CD14-positive monocyte (primary cell): Measurements from ENCODE around the gene SPANXN5. TPM values are rescaled to one million over a fixed set of nuclear protein-coding genes. Genes with fewer than 3 reads are reported as not detected.
"Not testable (repeated sequence)": the region's sequence is repeated elsewhere in the genome, so short reads cannot be mapped to it uniquely, and the experiment has no call there.

Experiments used
- DNase-seq, 3 donors: peaks; one replicate each; pipeline ENCODE4 v3.0.0-alpha.2; 2011 to 2022
- H2AFZ ChIP-seq: 2 replicates; pipeline ENCODE4 v1.6.0; 2012; ENCODE audit warnings: mild to moderate bottlenecking, low read depth, low read length, inconsistent platforms; ENCODE audit not compliant: insufficient read depth, poor library complexity, severe bottlenecking
- H3K27ac ChIP-seq, 2 donors: 1 replicate in 1 of 2; 2 replicates in 1 of 2; pipeline ENCODE4 v1.5.1; 2012 to 2013; ENCODE audit warnings: low read length in 2 of 2, control low read depth in 1 of 2, inconsistent platforms in 1 of 2, low read depth in 1 of 2, mild to moderate bottlenecking in 1 of 2
- H3K27me3 ChIP-seq, 2 donors: one replicate each; pipeline versions ENCODE4 v1.6.0 to v1.6.1; 2011 to 2013; ENCODE audit warnings: low read length in 2 of 2; ENCODE audit not compliant: control insufficient read depth in 2 of 2, insufficient read depth in 2 of 2
- H3K36me3 ChIP-seq, 2 donors: replicated peaks in 1 of 2; 1 replicate in 1 of 2; 2 replicates in 1 of 2; pipeline versions ENCODE4 v1.5.1 to v1.6.1; 2012 to 2013; ENCODE audit warnings: low read length in 2 of 2, control low read depth in 1 of 2, inconsistent platforms in 1 of 2, mild to moderate bottlenecking in 1 of 2; ENCODE audit not compliant: insufficient read depth in 2 of 2, control insufficient read depth in 1 of 2
- H3K4me1 ChIP-seq, 2 donors: 1 replicate in 1 of 2; 2 replicates in 1 of 2; pipeline versions ENCODE4 v1.5.1 to v1.6.1; 2012 to 2013; ENCODE audit warnings: low read length in 2 of 2, control low read depth in 1 of 2, inconsistent platforms in 1 of 2, mild to moderate bottlenecking in 1 of 2, moderate library complexity in 1 of 2; ENCODE audit not compliant: insufficient read depth in 2 of 2, control insufficient read depth in 1 of 2
- H3K4me2 ChIP-seq: replicated peaks from 2 replicates; pipeline ENCODE3; 2012; ENCODE audit warnings: low read length, moderate library complexity, mild to moderate bottlenecking; ENCODE audit not compliant: poor library complexity, severe bottlenecking; ENCODE audit errors: extremely low read depth
- H3K4me3 ChIP-seq, 3 experiments: fragments of 200-600 bp in 1 of 3; sonication (generic) in 1 of 3; replicated peaks in 1 of 3; 1 replicate in 2 of 3; 2 replicates in 1 of 3; pipeline ENCODE4 v1.5.1; 2011 to 2013; ENCODE audit warnings: low read length in 3 of 3, mild to moderate bottlenecking in 3 of 3, control low read depth in 2 of 3, low read depth in 2 of 3, inconsistent platforms in 1 of 3, moderate library complexity in 1 of 3
- H3K79me2 ChIP-seq: 2 replicates; pipeline ENCODE4 v1.6.0; 2012; ENCODE audit warnings: mild to moderate bottlenecking, control low read depth, inconsistent platforms, low read length, moderate library complexity; ENCODE audit not compliant: insufficient read depth
- H3K9ac ChIP-seq: 2 replicates; pipeline ENCODE4 v1.6.0; 2017; ENCODE audit warnings: low read length, mild to moderate bottlenecking; ENCODE audit not compliant: insufficient read depth, poor library complexity, severe bottlenecking
- H3K9me3 ChIP-seq, 2 donors: replicated peaks in 1 of 2; 1 replicate in 1 of 2; 2 replicates in 1 of 2; pipeline versions ENCODE4 v1.5.1 to v1.6.1; 2012 to 2013; ENCODE audit warnings: low read length in 2 of 2, control low read depth in 1 of 2; ENCODE audit not compliant: control insufficient read depth in 1 of 2, insufficient read depth in 1 of 2
- H4K20me1 ChIP-seq: 2 replicates; pipeline ENCODE4 v1.6.0; 2012; ENCODE audit warnings: mild to moderate bottlenecking, low read length, control low read depth, moderate library complexity; ENCODE audit not compliant: insufficient read depth
- H3K27ac Mint-ChIP-seq, 7 donors: one replicate each; pipeline ENCODE4 v1.8.0; 2020; ENCODE audit warnings: mild to moderate bottlenecking in 7 of 7, mixed read lengths in 7 of 7, moderate library complexity in 6 of 7, inconsistent platforms in 2 of 7
- H3K27me3 Mint-ChIP-seq, 3 donors: one replicate each; pipeline ENCODE4 v1.8.0; 2021 to 2022; ENCODE audit warnings: low read depth in 3 of 3, mild to moderate bottlenecking in 3 of 3, mixed read lengths in 3 of 3, moderate library complexity in 3 of 3, inconsistent platforms in 1 of 3
- H3K36me3 Mint-ChIP-seq, 2 donors: one replicate each; pipeline ENCODE4 v1.8.0; 2020; ENCODE audit warnings: mixed read lengths in 2 of 2, inconsistent platforms in 1 of 2, mild to moderate bottlenecking in 1 of 2
- H3K4me1 Mint-ChIP-seq: one replicate; pipeline ENCODE4 v1.8.0; 2020; ENCODE audit warnings: mild to moderate bottlenecking, mixed read lengths
- H3K4me3 Mint-ChIP-seq, 2 donors: one replicate each; pipeline ENCODE4 v1.8.0; 2020; ENCODE audit warnings: mild to moderate bottlenecking in 2 of 2, mixed read lengths in 2 of 2, moderate library complexity in 1 of 2
- H3K9me3 Mint-ChIP-seq, 7 donors: one replicate each; pipeline ENCODE4 v1.8.0; 2020 to 2022; ENCODE audit warnings: mixed read lengths in 7 of 7, mild to moderate bottlenecking in 6 of 7, moderate library complexity in 6 of 7, inconsistent platforms in 2 of 7
- WGBS: methylation state at CpG from one replicate; pipeline ENCODE4 v1.1.5; 2013; ENCODE audit warnings: missing lambda C conversion rate; ENCODE audit not compliant: insufficient coverage; 5-methylcytosine and 5-hydroxymethylcytosine counted together
- intact Hi-C, 2 donors: fragments of 100-400 bp; cut with micrococcal nuclease; formaldehyde crosslinking; loops; one replicate each; pipeline versions ENCODE4 v1.15.0 to v1.15.1; 2023
- polyA minus RNA-seq: library from RNA; depleted of rRNA, polyadenylated mRNA; stranded (reverse); fragments of >200 nt; gene quantifications from 2 replicates; pipeline ENCODE4 v1.2.3, GENCODE V29; 2012
- polyA plus RNA-seq, 3 donors: library from polyadenylated mRNA; depleted of rRNA in 1 of 3; unstranded in 2 of 3; stranded (reverse) in 1 of 3; fragments of 300-500 nt in 2 of 3; fragments of >200 nt in 1 of 3; fragmentation: Illumina TruSeq in 2 of 3; gene quantifications; 1 replicate in 2 of 3; 2 replicates in 1 of 3; pipeline ENCODE4 v1.2.3, GENCODE V29; 2012 to 2021
- total RNA-seq, 12 experiments: library from RNA in 1 of 12; stranded (reverse) in 1 of 12; fragments of 120-200 nt in 1 of 12; gene quantifications; one replicate each; pipeline ENCODE4 v1.2.4 and lab custom pipeline; 2013 to 2026; ENCODE audit warnings: mixed read lengths in 6 of 12, inconsistent platforms in 1 of 12
- TF ChIP-seq, protein P1 (sequence below): fragments of 200-600 bp; IDR thresholded peaks from one replicate; pipeline ENCODE4 v1.8.0; 2022; ENCODE audit warnings: antibody characterized with exemption, mild to moderate bottlenecking

SPANXN5 gene, protein sequence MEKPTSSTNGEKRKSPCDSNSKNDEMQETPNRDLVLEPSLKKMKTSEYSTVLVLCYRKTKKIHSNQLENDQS
- not detected for total RNA-seq (2013)
- not detected for polyA plus RNA-seq
- not detected in 2 replicates for polyA minus RNA-seq
- 0 to 0.45 (median 0) reads per million in 11 experiments for total RNA-seq (lab: John Stamatoyannopoulos, UW)

DNA sequence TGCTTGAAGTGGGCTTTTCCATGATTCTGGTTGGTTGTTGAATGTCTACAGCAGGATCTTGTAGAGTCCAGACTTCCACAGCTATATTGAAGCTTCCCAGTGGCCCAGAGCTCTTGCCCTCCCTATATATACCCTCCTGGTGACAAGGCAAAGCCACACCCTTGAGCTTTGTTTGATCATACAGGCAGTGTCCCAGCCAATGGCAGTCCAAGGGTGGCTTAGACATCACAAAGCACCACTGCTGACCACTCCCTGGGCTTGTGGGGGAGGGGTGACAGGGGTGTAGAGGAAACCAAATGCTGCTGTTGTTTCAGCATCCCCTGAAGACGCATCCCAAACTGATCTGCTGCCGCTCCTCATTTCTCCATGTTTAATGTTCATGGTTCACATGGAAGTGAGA, at the start of gene SPANXN5:
TSS of gene SPANXN5 (minus strand) at position 101 of the 400 bp plus-strand sequence. CDS start at position 22, 79 bp downstream.
- WGBS: no CpG with 5 or more reads among the region's 2 CpGs
- H2AFZ ChIP-seq, H3K4me3 ChIP-seq, H3K9ac ChIP-seq, H3K4me1 ChIP-seq, H3K9me3 Mint-ChIP-seq, H3K27me3 Mint-ChIP-seq, H3K36me3 Mint-ChIP-seq, H3K79me2 ChIP-seq, DNase-seq, H3K4me3 Mint-ChIP-seq, H4K20me1 ChIP-seq, H3K27ac ChIP-seq, H3K9me3 ChIP-seq, H3K4me2 ChIP-seq, H3K27me3 ChIP-seq, H3K36me3 ChIP-seq, H3K4me1 Mint-ChIP-seq, intact Hi-C loops: not testable (repeated sequence)
- H3K27ac Mint-ChIP-seq: peak within 1 kb of the TSS in 1 of 7 donors; percentile 72

DNA sequence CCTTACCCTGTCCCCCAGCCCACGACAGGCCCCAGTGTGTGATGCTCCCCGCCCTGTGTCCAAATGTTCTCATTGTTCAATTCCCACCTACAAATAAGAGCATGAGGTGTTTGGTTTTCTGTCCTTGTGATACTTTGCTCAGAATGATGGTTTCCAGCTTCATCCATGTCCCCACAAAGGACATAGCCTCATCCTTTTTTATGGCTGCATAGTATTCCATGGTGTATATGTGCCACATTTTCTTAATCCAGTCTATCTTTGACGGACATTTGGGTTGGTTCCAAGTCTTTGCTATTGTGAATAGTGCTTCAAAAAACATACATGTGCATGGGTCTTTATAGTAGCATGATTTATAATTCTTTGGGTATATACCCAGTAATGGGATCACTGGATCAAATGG, 46.4 kb upstream of the SPANXN5 start:
- H3K79me2 ChIP-seq, H3K27ac ChIP-seq, H3K9me3 ChIP-seq, H4K20me1 ChIP-seq, H3K4me2 ChIP-seq, H3K36me3 Mint-ChIP-seq, H2AFZ ChIP-seq, DNase-seq, H3K9ac ChIP-seq, H3K4me3 Mint-ChIP-seq, H3K27me3 ChIP-seq, H3K4me1 ChIP-seq, H3K36me3 ChIP-seq, H3K27ac Mint-ChIP-seq, H3K4me1 Mint-ChIP-seq, H3K9me3 Mint-ChIP-seq, intact Hi-C loops, H3K4me3 ChIP-seq: not testable (repeated sequence)
- WGBS: no CpG with 5 or more reads among the region's 3 CpGs
- peaks cover 3 to 21% (median 5%) of the 10 kb centered on the region in 3 donors for H3K27me3 Mint-ChIP-seq

DNA sequence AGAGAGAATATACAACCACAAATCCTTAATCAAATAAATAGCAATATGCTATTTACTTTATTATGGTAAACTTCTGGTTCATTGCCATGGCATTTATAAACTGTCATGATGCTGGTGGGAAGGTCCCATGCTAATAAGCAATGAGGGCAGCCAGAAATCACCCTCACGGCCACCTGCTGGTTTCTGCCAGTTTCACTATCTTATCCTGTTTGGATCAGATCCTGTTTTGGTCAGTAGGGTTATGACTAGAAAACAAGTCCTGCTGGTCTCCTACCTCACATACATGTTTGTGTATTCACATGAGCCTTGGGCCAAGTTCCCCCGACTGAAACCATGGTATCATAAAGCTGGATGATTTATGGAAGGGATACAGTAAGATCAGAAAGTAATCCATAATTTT, 41.9 kb upstream of the SPANXN5 start:
- 80% methylated on average over 1 of the region's 2 CpGs for WGBS
- H2AFZ ChIP-seq: no peak overlapping the region
- no peaks in the 10 kb centered on the region for H3K36me3 Mint-ChIP-seq
- H3K4me1 ChIP-seq: no peaks in the 10 kb centered on the region
- H3K4me2 ChIP-seq: no peak overlapping the region
- H3K4me3 Mint-ChIP-seq: no peak overlapping the region
- peaks cover 0 to 7% (median 0%) of the 10 kb centered on the region in 7 donors for H3K9me3 Mint-ChIP-seq
- H3K79me2 ChIP-seq: no peaks in the 10 kb centered on the region
- peaks cover 1 to 3% (median 2%) of the 10 kb centered on the region in 3 donors for H3K27me3 Mint-ChIP-seq
- TF ChIP-seq, protein P1, sequence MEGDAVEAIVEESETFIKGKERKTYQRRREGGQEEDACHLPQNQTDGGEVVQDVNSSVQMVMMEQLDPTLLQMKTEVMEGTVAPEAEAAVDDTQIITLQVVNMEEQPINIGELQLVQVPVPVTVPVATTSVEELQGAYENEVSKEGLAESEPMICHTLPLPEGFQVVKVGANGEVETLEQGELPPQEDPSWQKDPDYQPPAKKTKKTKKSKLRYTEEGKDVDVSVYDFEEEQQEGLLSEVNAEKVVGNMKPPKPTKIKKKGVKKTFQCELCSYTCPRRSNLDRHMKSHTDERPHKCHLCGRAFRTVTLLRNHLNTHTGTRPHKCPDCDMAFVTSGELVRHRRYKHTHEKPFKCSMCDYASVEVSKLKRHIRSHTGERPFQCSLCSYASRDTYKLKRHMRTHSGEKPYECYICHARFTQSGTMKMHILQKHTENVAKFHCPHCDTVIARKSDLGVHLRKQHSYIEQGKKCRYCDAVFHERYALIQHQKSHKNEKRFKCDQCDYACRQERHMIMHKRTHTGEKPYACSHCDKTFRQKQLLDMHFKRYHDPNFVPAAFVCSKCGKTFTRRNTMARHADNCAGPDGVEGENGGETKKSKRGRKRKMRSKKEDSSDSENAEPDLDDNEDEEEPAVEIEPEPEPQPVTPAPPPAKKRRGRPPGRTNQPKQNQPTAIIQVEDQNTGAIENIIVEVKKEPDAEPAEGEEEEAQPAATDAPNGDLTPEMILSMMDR: no peak
- DNase-seq: no peak
- no peak overlapping the region for H3K9ac ChIP-seq
- H3K9me3 ChIP-seq: no peaks in the 10 kb centered on the region
- H3K27me3 ChIP-seq: no peaks in the 10 kb centered on the region
- no peaks in the 10 kb centered on the region for H3K36me3 ChIP-seq
- H4K20me1 ChIP-seq: no peaks in the 10 kb centered on the region
- H3K27ac Mint-ChIP-seq: no peak overlapping the region
- no peaks in the 10 kb centered on the region for H3K4me1 Mint-ChIP-seq
- H3K4me3 ChIP-seq: no peak overlapping the region
- no peak overlapping the region for H3K27ac ChIP-seq
- intact Hi-C loops: no loop called here
